Fibroblast of villous mesenchyme (primary cell): ENCODE results near the gene SLC13A4. TPM values are rescaled to one million over a fixed set of nuclear protein-coding genes. Genes with fewer than 3 reads are reported as not detected.

ENCODE experiments used
- DNase-seq: peaks from one replicate; pipeline ENCODE4 v3.0.0-alpha.2; 2010; ENCODE audit warnings: low read depth
- H3K4me3 ChIP-seq: 2 replicates; pipeline ENCODE4 v1.5.1; 2011; ENCODE audit warnings: low read depth, mild to moderate bottlenecking, low read length
- CTCF ChIP-seq: IDR thresholded peaks from 2 replicates; pipeline ENCODE4 v1.5.1; 2012; ENCODE audit warnings: low read depth, mild to moderate bottlenecking, low read length; ENCODE audit not compliant: insufficient read depth
- total RNA-seq: library from RNA; depleted of rRNA; stranded (reverse); fragments of >200 nt; gene quantifications from 2 replicates; pipeline ENCODE4 v1.2.3, GENCODE V29; 2012

The SLC13A4 gene
- total RNA-seq, 1 donor = not detected

GRCh38 chr7:135658564-135658963, 69.4 kb downstream of the SLC13A4 start:
- H3K4me3 ChIP-seq = no peak overlapping the region
- no peak for DNase-seq

DNA sequence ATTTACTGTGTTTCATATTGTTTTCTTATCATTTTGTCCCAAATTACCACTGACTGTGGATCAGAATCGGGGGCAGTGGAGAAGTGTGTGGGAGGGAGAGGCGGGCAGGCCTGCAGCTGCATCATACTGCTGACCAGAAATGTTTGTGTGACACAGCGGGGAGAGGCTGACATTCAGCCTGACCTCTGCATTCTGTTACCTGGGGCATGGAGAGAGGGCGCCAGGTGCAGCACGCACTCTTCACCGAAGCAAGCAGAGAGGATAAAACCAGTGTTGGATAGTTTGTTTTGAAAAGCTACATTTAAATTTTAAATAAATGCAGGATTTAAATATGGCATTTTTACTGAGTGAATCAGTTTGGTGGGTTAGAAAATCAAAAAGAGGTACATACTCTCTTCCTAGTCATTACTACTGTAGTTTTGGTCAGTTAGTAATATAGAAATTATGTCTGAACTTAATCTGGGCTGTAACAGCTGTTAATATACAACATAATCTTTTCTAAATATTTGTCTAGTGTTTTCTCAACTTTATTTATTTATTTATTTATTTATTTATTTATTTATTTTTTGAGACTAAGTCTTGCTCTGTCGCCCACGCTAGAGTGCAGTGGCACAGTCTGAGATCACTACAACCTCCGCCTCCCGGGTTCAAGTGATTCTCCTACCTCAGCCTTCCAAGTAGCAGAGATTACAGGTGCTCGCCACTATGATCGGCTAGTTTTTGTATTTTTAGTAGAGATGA, 74.5 kb downstream of the SLC13A4 start:
- no peak for DNase-seq
- no peak for TF ChIP-seq CTCF
- no peak overlapping the region for H3K4me3 ChIP-seq

More at GRCh38 chr7:135658564-135658963, 69.4 kb downstream of the SLC13A4 start:
- no peak for TF ChIP-seq CTCF

GRCh38 chr7:135650831-135651573, 77.0 kb downstream of the SLC13A4 start:
- DNase-seq = peak; percentile 70
- TF ChIP-seq CTCF = no peak

DNA sequence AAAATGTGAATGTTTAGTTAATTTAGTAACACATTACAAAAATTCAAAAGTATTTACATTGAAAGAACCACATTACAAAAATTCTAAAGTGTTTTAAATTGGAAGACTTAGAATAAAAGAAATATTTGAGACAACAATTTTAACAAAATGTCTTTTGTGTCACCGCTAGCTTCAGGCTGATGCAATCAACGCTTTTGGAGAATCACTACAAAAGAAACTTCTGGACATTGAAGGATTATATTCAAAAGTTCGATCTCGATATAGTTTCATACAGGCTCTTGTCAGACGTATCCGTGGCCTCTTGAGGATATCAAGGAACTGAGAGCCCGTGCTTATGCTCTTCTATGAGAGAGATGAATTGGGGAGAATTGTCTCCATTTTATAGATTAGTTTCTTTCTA, 79.8 kb downstream of the SLC13A4 start:
- no peak for TF ChIP-seq CTCF
- H3K4me3 ChIP-seq = no peak overlapping the region
- DNase-seq = no peak

More at GRCh38 chr7:135650831-135651573, 77.0 kb downstream of the SLC13A4 start:
- no peak overlapping the region for H3K4me3 ChIP-seq

- TF ChIP-seq CTCF = no peak
- H3K4me3 ChIP-seq = no peak overlapping the region
- no peak for DNase-seq
Observed at GRCh38 chr7:135647755-135648154, 80.2 kb downstream of the SLC13A4 start.

- H3K4me3 ChIP-seq = no peak overlapping the region
- peak; percentile 64 for DNase-seq
- TF ChIP-seq CTCF = peak; percentile 67
Observed at GRCh38 chr7:135645296-135645904, 82.6 kb downstream of the SLC13A4 start.
